Mesothelial cell of epicardium (in vitro differentiated cells): ENCODE measurements around the gene UGT8. TPM values are rescaled to one million over a fixed set of nuclear protein-coding genes. Genes with fewer than 3 reads are reported as not detected.

Experiments
- DNase-seq, 2 experiments: peaks; one replicate each; pipeline ENCODE4 v3.0.0; 2021; ENCODE audit warnings: low spot score in 2 of 2; ENCODE audit not compliant: unreplicated experiment in 2 of 2
- H3K27ac Mint-ChIP-seq: 2 replicates; pipeline ENCODE4 v1.8.0; 2021; ENCODE audit warnings: mixed read lengths
- H3K27me3 Mint-ChIP-seq: 2 replicates; pipeline ENCODE4 v1.8.0; 2021; ENCODE audit warnings: low read depth, mixed read lengths
- H3K36me3 Mint-ChIP-seq: 2 replicates; pipeline ENCODE4 v1.8.0; 2021; ENCODE audit warnings: mixed read lengths
- H3K4me1 Mint-ChIP-seq: 2 replicates; pipeline ENCODE4 v1.8.0; 2021; ENCODE audit warnings: mixed read lengths
- H3K4me3 Mint-ChIP-seq: 2 replicates; pipeline ENCODE4 v1.8.0; 2021; ENCODE audit warnings: mild to moderate bottlenecking, moderate library complexity, mixed read lengths
- H3K9me3 Mint-ChIP-seq: 2 replicates; pipeline ENCODE4 v1.8.0; 2021; ENCODE audit warnings: mixed read lengths
- total RNA-seq: library from RNA; stranded (reverse); gene quantifications from 3 replicates; pipeline ENCODE4 v1.2.1, GENCODE V29; 2021
- TF ChIP-seq, protein P1 (sequence below): fragments of 200-600 bp; sonication (generic); IDR thresholded peaks from one replicate; pipeline ENCODE4 v1.5.0; 2021; ENCODE audit warnings: antibody characterized with exemption; ENCODE audit not compliant: unreplicated experiment

Gene UGT8
- total RNA-seq, 1 donor from 2014 or later: 0.87 TPM

- Mint-ChIP-seq H3K27ac (no peak overlapping the region), H3K4me3 (no peak overlapping the region), H3K4me1 (peaks cover 16% of the 10 kb centered on the region), H3K9me3 (peaks cover under 1% of the 10 kb centered on the region), H3K27me3 (peaks cover 48% of the 10 kb centered on the region), H3K36me3 (no peaks in the 10 kb centered on the region)
- TF ChIP-seq, protein P1, sequence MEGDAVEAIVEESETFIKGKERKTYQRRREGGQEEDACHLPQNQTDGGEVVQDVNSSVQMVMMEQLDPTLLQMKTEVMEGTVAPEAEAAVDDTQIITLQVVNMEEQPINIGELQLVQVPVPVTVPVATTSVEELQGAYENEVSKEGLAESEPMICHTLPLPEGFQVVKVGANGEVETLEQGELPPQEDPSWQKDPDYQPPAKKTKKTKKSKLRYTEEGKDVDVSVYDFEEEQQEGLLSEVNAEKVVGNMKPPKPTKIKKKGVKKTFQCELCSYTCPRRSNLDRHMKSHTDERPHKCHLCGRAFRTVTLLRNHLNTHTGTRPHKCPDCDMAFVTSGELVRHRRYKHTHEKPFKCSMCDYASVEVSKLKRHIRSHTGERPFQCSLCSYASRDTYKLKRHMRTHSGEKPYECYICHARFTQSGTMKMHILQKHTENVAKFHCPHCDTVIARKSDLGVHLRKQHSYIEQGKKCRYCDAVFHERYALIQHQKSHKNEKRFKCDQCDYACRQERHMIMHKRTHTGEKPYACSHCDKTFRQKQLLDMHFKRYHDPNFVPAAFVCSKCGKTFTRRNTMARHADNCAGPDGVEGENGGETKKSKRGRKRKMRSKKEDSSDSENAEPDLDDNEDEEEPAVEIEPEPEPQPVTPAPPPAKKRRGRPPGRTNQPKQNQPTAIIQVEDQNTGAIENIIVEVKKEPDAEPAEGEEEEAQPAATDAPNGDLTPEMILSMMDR: no peak
- DNase-seq: no peak
Observed at GRCh38 chr4:114600672-114601071, 2.1 kb downstream of the UGT8 start.

DNA sequence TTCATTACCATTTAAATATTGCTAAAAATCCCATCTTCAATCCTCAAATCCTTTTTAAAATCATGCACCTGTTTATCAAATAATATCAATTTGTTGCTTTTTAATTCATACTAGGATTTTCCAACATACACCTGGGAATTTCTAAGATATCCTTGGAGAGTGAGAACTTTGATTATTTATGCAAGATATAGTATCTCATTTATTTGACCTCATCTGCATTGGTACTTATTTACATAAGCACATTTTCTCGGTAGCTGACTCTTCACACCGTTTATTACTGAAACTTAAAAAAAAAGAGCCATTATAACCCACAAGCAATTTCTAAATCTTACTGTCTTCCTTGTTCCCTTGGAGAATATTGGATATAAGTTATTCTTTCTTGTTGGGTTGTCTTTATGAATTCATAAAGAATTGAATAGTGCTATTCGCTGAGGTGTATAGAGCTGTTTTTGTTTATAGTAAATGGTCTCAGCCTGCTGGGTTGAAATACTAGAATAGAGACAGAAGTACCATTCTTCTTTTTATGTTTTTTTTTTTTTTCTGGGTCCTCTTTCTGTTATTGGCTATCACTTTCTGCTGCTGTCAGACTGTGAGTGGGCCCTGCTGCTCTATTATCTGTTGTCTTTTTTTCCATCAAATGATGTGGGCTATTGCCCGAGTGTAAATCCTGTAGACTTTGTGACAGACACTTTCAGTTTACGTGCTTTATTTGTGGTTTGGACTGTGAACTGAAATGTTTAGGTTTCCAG lies 2.9 kb downstream of the UGT8 start:
- no peak for DNase-seq
- TF ChIP-seq, protein P1: no peak

DNA sequence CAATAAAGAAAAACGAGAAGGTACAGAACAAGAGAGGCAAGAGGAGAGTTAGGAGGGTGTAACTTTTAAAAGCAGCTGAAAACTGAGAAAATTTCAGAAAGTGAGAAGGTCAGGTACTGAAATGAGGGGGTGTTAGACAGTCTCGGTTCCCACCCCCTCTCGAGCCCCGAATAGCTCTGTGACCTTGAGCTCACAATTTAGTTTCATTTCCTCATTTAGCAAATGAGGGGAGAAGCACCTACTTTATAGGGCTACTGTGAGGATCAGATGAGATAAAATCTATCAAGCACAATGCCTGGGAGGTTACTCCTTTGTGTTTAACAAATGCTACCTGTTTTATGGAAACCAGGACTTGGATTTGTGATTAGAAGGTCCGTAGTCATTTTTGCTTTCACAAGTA lies 4.9 kb downstream of the UGT8 start:
- no peak for DNase-seq
- H3K4me1 Mint-ChIP-seq: peaks cover 14% of the 10 kb centered on the region
- H3K4me3 Mint-ChIP-seq: no peak overlapping the region
- no peaks in the 10 kb centered on the region for H3K36me3 Mint-ChIP-seq
- TF ChIP-seq, protein P1: no peak
- H3K9me3 Mint-ChIP-seq: no peaks in the 10 kb centered on the region
- peaks cover 24% of the 10 kb centered on the region for H3K27me3 Mint-ChIP-seq
- H3K27ac Mint-ChIP-seq: no peak overlapping the region

More for the DNA sequence above, 2.9 kb downstream of the UGT8 start:
- Mint-ChIP-seq H3K4me3 (no peak overlapping the region), H3K36me3 (no peaks in the 10 kb centered on the region), H3K4me1 (peaks cover 16% of the 10 kb centered on the region), H3K9me3 (no peaks in the 10 kb centered on the region), H3K27me3 (peaks cover 41% of the 10 kb centered on the region), H3K27ac (no peak overlapping the region)

- TF ChIP-seq, protein P1: no peak
Observed at GRCh38 chr4:114606245-114606644, 7.6 kb downstream of the UGT8 start.

DNA sequence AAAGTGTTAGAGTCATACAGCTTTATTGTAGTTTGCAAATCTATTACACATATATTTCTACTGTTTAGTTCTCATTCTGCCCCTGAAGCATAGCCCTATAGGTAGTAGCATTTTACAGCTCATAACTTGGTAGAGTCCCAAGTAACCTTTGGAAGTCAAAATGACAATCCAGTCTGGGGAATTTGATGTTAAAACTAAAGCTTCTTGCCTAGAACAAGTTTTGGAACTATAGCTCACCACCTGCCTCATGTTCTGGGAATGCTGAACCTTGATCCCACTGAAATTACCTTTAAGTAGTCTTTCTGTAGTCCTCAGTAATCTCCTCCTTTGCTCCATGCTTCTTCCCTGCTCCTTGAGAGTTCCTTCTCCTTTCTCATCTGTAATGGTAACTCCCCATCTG lies 8.4 kb downstream of the UGT8 start:
- Mint-ChIP-seq H3K4me3 (no peak overlapping the region), H3K27me3 (no peaks in the 10 kb centered on the region), H3K9me3 (no peaks in the 10 kb centered on the region), H3K27ac (no peak overlapping the region), H3K4me1 (no peaks in the 10 kb centered on the region), H3K36me3 (no peaks in the 10 kb centered on the region)
- TF ChIP-seq, protein P1: no peak
- DNase-seq: no peak

More at GRCh38 chr4:114606245-114606644, 7.6 kb downstream of the UGT8 start:
- DNase-seq: no peak
- Mint-ChIP-seq H3K4me1 (no peaks in the 10 kb centered on the region), H3K9me3 (no peaks in the 10 kb centered on the region), H3K27me3 (no peaks in the 10 kb centered on the region), H3K4me3 (no peak overlapping the region), H3K27ac (no peak overlapping the region), H3K36me3 (no peaks in the 10 kb centered on the region)

GRCh38 chr4:114613560-114613959 lies 15.0 kb downstream of the UGT8 start:
- H3K36me3 Mint-ChIP-seq: no peaks in the 10 kb centered on the region
- H3K27ac Mint-ChIP-seq: no peak overlapping the region
- DNase-seq: no peak
- no peaks in the 10 kb centered on the region for H3K27me3 Mint-ChIP-seq
- H3K4me1 Mint-ChIP-seq: no peaks in the 10 kb centered on the region
- H3K9me3 Mint-ChIP-seq: peaks cover 3% of the 10 kb centered on the region
- no peak overlapping the region for H3K4me3 Mint-ChIP-seq
- TF ChIP-seq, protein P1: no peak
